ENCODE data around the gene LYST. TPM values are rescaled to one million over a fixed set of nuclear protein-coding genes. Genes with fewer than 3 reads are reported as not detected.
"Not testable (repeated sequence)": the region's sequence is repeated elsewhere in the genome, so short reads cannot be mapped to it uniquely, and the experiment has no call there.

Gene LYST
- total RNA-seq, 1 donor from 2014 or later, result 10.3 TPM

- DNase-seq, result no peak
- Histone ChIP-seq H3K9me3 (replicated peaks) (no peaks in the 10 kb centered on the region), H3K27me3 (ENCODE audit: low read depth) (peaks cover 100% of the 10 kb centered on the region)
Measured at GRCh38 chr1:235650341-235651169, 216.2 kb downstream of the LYST start.

GRCh38 chr1:235649368-235650163 is 217.1 kb downstream of the LYST start, which contains the start of gene GNG4:
Gene GNG4 (minus strand): TSS chr1:235649784. CDS start chr1:235583838, 65,946 bp downstream.
- Histone ChIP-seq H3K27ac (replicated peaks) (no peak within 1 kb of the TSS), H3K4me1 (peaks cover 31% of the 10 kb centered on the region), H3K36me3 (no peaks in the 10 kb centered on the region), H3K9me3 (replicated peaks) (no peaks in the 10 kb centered on the region), H3K4me3 (peak within 1 kb of the TSS; percentile 63), H3K27me3 (ENCODE audit: low read depth) (peaks cover 100% of the 10 kb centered on the region)
- DNase-seq, result no peak
- TF ChIP-seq CTCF (IDR thresholded peaks at IDR 0.05; ENCODE audit: borderline replicate concordance), result no peak
- intact Hi-C loops (cut with micrococcal nuclease), result no loop called here

More at GRCh38 chr1:235650341-235651169, 216.2 kb downstream of the LYST start:
- TF ChIP-seq CTCF (IDR thresholded peaks at IDR 0.05; ENCODE audit: borderline replicate concordance), result no peak
- H3K4me1 ChIP-seq, result peaks cover 31% of the 10 kb centered on the region
- H3K27ac ChIP-seq (replicated peaks), result no peak overlapping the region
- peak overlapping the region; percentile 63 for H3K4me3 ChIP-seq
- intact Hi-C loops (cut with micrococcal nuclease), result no loop called here
- H3K36me3 ChIP-seq, result no peaks in the 10 kb centered on the region

- H3K36me3 ChIP-seq, result no peaks in the 10 kb centered on the region
- peak overlapping the region; percentile 63 for H3K4me3 ChIP-seq
- no peak overlapping the region for H3K27ac ChIP-seq (replicated peaks)
- DNase-seq, result peak; percentile 34
- peaks cover 31% of the 10 kb centered on the region for H3K4me1 ChIP-seq
- intact Hi-C loops (cut with micrococcal nuclease), result no loop called here
- no peaks in the 10 kb centered on the region for H3K9me3 ChIP-seq (replicated peaks)
- peaks cover 100% of the 10 kb centered on the region for H3K27me3 ChIP-seq (ENCODE audit: low read depth)
- TF ChIP-seq CTCF (IDR thresholded peaks at IDR 0.05; ENCODE audit: borderline replicate concordance), result no peak
Measured at GRCh38 chr1:235648954-235649367, 217.7 kb downstream of the LYST start.

GRCh38 chr1:235648407-235648907 is 218.2 kb downstream of the LYST start:
- Histone ChIP-seq H3K27me3 (ENCODE audit: low read depth) (peaks cover 100% of the 10 kb centered on the region), H3K36me3 (no peaks in the 10 kb centered on the region), H3K4me3 (peak overlapping the region; percentile 63), H3K4me1 (peaks cover 31% of the 10 kb centered on the region), H3K9me3 (replicated peaks) (no peaks in the 10 kb centered on the region), H3K27ac (replicated peaks) (no peak overlapping the region)
- intact Hi-C loops (cut with micrococcal nuclease), result no loop called here
- no peak for DNase-seq
- TF ChIP-seq CTCF (IDR thresholded peaks at IDR 0.05; ENCODE audit: borderline replicate concordance), result no peak

- H3K27ac ChIP-seq (replicated peaks); H3K4me3 ChIP-seq; H3K36me3 ChIP-seq; intact Hi-C loops (cut with micrococcal nuclease); H3K9me3 ChIP-seq (replicated peaks); DNase-seq: not testable (repeated sequence)
- peaks cover 100% of the 10 kb centered on the region for H3K27me3 ChIP-seq (ENCODE audit: low read depth)
- H3K4me1 ChIP-seq, result peaks cover 31% of the 10 kb centered on the region
Measured at GRCh38 chr1:235647537-235647936, 219.2 kb downstream of the LYST start.

Measured in left ventricle myocardium inferior (tissue), 1 donor.